GM18907 (cell line): ENCODE results near the gene KRCC1.

Experiments used
- ATAC-seq: cut with Tn5 transposase; IDR thresholded peaks from one replicate; pipeline ENCODE4 v1.9.1; 2021; ENCODE audit warnings: mild to moderate bottlenecking, moderate library complexity; ENCODE audit not compliant: unreplicated experiment

Gene KRCC1

DNA sequence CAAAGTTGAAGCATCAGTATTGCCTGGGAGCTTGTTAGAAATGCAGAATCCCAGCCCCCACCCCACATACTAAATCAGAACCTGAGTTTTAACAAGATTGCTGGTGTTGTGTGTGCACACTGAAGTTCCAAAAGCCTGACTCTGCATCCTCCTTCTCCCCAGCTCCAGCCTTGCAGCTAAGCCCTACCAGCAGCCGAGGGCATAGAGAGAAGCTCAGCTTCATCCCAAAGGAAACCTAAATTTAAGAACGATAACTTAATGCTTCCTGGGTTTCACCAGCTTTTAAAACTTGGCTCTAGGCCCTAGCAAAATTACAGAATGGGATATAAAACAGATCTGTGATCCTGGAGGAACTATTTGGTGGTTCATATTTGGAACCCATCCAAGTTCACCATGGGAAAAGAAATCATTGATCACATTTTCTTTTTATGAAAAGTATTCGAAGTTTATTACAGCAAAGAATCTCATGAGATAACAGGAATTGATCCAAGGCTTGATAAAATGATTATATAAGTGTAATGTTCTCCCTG, 23.1 kb upstream of the KRCC1 start:
- no peak for ATAC-seq

DNA sequence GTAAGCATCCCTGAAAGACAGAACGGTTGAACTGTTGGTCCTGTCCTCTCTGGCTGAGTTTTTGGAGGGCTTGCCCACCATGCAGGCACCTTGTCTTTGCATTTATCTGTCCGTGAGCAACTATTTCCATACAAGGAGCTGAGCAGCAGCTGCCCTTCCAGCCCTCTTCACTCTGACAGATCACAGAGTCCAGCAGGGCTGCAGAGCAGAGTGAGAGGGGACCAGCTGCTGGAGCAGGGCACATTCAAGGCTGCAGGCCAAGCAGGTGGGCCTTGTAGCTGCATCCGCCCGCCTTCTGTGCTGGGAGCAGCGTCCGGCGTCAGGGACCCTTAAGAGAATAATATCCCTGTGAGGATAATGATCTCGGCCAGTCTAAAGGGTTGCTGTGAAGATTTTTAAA, 21.5 kb upstream of the KRCC1 start:
- no peak for ATAC-seq

DNA sequence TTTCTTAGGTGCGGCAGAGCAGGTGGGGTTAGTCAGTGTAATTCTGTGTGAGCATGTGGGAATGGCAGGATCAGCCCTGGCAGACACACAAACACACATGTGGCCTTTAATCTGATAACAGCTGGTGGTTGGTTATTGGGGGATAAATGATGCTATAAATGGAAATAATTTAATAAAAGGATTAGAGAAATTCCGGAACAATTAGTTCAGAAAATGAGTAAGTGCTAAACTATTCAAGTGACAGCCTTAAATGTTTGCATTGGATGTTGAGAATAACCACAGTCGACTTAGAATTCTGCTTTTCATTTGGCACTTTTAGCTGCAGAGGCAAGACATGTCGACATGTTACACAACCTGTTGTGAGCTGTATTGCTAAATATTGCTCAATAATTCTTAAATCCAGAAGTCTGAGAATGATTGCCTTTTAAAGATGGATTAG, 19.3 kb upstream of the KRCC1 start:
- no peak for ATAC-seq

DNA sequence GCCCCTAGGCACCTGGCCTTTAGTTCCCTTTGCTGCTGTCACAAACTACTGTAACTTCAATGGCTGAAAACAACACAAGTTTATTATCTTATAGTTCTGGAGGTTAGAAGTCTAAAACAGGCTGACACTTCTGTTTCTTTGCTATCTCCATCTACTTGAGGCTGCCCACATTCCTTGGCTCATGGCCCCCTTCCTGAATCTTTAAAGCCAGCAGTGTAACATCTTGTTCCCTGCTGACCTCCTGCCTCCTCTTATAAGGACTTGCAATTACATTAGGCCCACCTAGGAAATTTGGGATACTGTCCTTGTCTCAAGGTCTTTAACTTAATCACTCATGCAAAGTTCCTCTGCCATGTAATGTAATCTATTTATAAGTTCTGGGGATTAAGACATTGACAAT, 18.6 kb upstream of the KRCC1 start:
- no peak for ATAC-seq

DNA sequence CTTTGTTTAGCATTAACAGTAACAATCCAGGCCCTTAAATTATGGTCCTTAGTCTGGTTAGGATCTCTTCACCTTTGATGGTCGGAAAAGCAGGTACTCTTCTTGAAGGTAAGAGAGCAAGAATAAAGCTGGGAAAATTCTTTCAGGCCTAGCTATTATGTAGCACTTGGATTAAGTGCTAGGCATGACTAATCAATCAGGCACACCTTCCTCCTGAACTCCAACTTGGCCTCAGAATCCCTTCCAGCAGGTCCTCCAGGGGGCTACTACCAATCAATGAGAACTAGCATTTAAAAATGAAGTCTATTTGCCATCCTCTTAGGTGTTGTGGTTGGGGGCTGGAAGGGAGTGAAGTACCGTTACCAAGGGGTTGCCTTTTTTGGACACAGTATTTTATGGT, 15.8 kb upstream of the KRCC1 start:
- no peak for ATAC-seq

DNA sequence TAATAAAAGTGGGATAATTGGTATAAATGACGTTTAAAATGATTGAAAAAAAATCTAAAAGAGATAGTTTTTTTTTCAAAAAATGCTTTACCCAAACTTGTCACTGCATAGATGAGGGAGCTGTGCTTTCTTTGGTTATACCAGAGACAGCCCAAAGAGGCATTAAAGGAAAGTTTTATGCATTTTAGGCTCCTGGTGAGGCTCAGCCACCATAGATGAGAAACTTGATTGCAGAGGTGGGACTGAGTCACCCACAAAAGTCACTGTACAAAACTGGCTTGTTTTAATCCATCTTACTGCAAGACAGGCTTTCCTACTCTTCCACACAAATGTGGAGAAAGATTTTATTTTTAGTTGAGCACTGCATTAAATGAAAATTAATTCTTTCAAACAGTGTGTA, 14.5 kb upstream of the KRCC1 start:
- ATAC-seq = no peak

DNA sequence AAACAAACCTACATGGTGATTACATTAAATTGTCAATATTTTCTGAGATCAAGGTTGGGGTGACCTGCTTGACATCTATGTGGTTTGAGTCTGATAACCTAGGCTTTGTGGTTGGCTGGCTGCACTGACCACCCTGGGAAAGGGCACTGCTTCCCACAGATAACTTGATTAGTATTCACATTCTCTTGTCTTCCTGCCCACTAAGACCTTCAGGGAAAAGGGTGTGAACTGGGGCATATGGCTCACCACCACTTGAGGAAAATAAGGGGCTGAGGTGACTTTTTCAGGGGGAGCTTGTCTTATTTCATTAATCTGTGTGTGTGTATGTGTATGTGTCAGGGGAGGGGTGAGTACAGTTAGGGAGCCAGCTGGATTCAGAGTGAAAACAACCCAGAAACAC, 13.5 kb upstream of the KRCC1 start:
- no peak for ATAC-seq

DNA sequence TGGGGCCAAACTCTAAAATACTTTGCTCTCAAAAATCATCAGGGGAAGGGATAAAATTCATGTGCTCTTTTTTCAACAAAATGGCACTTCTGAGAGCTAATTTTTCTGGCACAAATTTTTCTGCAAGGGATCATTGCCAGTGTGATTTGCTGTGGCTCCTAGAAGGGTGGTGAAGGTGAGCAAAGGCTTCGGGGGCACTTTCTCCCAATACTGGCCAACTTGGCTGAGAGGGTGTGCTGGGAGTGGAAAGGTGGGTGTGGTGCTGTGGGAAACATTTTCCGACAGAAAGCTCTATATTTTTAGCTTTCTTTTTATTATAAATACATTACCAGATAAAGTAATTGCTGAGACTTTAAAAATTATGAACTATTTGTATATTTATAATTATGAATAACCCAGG, 12.5 kb upstream of the KRCC1 start:
- ATAC-seq = no peak

DNA sequence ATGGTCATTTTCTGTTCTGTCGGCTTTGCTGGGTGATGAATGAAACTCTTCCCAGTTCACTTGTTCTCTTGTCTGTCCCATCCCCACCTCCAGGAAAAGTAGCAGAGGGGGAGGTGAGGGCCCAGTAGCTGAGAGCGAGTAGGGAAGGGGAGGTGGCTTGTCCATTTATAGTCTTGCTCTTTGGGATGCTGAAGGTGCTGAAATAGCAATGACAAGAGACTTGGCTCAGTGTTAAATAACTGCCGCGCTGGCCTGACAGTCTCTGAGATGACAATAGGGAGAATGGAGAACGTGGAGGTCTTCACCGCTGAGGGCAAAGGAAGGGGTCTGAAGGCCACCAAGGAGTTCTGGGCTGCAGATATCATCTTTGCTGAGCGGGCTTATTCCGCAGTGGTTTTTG, 12.0 kb upstream of the KRCC1 start, which contains the start of gene SMYD1:
TSS of gene SMYD1 (plus strand) at position 228 of the 400 bp plus-strand sequence. CDS start at position 268, 40 bp downstream.
- ATAC-seq = no peak

DNA sequence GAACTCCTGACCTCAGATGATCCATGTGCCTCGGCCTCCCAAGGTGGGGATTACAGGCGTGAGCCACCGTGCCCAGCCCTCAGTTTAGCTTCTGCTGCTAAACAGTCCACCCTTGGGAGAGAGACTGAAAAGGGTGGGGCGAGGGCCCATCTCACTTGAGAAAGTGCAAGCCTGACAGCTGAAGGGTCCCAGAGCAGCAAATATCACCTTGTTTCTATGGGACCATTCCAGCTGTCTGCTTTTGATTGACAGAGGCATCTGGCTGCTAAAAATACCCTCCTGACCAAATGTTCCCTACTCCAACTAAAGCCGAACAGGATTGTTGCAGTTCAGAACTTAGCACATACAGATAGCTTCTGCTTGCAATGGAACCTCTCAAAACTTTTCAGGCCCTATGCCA, 11.6 kb upstream of the KRCC1 start:
- no peak for ATAC-seq

DNA sequence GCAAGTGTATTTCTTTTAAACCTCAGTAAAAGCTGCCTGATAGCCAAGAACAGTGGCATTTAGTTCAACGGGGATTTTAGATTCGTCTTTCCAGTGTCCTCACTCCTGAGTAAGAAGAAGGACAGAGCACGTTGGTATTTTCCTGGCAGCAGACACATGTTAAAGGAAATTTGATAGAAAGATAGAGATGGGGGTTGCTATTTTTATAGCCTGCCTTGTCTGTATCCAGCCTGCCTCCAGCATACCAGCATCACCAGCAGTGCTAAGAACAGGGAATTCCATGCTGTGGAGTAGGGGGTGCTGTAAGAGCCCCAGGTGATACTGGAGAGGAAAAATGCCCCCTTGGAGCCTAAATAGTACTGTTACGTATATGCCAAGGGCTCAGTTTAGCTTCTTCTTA, 11.0 kb upstream of the KRCC1 start:
- no peak for ATAC-seq

DNA sequence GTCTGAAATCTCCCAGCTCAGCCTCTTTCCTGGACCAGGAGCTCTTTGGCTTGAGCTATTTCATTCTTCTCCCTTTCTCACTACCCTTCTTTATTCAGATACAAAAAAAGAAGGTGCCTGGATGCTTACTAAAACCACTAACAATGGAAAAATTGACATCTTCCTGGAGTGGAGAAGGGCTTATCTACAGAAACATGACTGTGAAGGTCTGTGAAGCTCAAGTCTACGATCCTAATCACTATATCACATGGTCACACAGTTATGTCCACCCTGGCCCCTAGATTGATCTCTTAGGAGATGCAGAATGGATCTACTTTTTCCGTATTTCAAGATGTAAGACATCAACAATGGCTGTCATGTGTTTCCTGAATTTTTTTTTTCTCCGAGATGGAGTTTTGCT, 5.7 kb upstream of the KRCC1 start:
- no peak for ATAC-seq

DNA sequence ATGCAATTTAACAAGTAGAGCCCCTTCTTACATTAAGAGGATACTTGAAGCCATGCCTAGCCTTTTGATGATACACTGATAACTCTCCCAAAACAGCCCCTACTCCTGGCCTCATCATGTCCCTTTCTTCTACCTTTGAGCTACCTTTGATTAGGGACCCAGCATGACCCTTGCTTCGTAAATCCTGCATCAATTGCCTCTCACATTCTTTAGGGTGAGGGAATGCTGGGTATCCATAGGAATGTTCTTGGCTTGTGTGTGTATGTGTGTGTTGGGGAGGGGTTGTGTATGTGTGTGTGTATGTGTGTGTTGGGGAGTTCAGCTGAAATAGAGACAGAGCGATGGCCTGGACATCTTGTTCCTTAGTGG, 5.3 kb upstream of the KRCC1 start:
- no peak for ATAC-seq

DNA sequence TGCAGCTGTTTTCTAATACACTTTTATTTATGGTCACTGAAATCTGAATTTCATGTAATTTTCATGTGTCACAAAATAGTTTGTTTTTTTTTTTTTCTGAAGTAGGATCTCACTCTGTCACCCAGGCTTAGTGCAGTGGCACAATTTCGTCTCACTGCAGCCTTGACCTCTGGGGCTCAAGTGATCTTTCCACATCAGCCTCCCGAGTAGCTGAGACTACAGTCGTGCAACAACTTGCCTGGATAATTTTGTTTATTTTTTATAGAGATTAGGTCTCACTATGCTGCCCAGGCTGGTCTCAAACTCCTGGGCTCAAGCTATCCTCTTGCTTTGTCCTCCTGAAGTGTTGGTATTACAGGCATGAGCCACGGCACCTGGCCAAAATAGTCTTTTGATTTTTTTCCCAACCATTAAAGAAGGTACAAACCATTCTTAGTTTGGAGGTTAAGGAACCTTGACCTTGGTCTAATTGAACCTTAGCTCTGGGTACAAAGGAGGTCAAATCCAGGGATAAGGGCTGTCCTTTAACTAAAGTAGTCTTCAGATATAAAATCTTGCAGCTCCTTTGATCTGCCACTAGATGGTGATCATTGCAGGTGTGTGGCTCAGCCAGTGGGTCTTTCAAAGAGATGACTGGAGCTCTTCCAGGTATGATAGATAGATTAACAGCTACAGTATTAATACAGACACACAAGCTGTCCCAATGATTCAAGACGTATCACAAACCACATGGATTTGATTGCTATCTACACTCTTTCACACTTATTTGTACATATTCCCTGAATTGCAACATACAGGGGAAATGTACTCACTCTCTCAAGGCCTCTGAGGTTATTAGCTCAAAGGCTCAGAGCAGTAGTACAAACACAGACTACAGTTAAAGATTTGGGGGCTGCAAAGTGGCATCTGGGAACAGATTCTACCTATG, 4.7 kb upstream of the KRCC1 start:
- peak; percentile 44 for ATAC-seq

DNA sequence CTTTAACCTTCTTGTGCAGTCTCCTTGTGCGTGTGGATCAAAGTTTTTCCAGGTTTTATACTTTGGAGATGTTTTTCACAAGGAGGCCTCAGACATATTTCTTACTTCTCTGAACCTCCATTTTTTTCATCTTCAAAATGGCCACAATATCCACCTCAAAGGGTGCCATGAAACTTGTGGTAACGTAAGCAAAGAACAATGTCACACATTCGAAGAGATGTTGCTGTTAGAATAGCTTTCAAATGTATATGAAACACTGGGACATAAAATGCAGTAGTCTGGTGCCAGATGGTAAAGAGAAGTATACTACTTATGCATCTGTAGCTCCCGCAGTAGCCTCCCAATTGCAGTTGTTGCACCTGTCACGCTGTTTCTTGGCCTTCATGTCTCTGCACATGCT, 2.6 kb upstream of the KRCC1 start:
- ATAC-seq = no peak

DNA sequence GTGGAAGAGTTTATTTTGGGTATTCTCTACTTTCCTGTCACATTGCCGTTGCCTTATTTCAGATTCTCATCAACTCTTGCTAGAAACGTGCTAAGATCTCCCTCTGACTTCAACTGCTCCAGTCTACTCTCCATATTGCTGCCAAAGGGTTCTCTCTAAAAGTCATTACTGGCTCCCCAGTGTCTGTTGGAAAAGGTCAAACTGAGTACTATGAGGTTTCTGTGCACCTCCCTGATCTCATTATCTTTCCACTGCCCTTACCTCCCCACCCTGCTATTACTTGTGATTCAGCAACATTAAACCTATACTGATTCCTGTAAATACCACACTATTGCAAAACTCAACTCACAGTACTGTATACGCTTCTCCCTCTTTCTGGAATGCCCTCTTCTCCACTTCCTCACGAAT, 1.9 kb upstream of the KRCC1 start:
- no peak for ATAC-seq

DNA sequence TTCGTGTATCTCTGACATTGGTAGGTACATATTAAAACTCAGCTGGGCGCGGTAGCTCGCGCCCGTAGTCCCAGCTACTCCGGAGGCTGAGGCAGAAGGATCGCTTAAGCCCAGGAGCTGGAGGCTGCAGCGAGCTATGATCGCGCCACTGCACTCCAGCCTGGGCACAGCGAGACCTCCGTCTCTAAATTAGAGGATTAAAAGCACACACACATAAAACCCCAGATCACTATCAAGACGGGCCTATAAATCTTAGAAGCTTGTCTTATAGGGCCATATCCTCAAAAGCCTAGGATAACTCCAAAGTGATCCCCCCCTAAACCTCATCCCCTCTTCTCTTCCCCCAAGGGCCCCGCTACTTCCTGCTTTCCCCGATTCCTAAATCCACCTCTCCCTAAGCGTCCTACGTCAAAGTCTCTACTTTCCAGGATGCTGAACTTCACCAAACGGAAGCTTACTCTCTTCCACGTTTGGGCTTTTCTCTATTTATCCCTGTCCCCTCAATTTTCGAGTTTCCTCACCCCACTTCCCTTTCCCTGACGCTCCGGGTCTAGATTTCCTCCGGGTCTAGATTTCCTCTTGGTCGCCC, 707 bp downstream of the KRCC1 start:
- ATAC-seq = no peak

DNA sequence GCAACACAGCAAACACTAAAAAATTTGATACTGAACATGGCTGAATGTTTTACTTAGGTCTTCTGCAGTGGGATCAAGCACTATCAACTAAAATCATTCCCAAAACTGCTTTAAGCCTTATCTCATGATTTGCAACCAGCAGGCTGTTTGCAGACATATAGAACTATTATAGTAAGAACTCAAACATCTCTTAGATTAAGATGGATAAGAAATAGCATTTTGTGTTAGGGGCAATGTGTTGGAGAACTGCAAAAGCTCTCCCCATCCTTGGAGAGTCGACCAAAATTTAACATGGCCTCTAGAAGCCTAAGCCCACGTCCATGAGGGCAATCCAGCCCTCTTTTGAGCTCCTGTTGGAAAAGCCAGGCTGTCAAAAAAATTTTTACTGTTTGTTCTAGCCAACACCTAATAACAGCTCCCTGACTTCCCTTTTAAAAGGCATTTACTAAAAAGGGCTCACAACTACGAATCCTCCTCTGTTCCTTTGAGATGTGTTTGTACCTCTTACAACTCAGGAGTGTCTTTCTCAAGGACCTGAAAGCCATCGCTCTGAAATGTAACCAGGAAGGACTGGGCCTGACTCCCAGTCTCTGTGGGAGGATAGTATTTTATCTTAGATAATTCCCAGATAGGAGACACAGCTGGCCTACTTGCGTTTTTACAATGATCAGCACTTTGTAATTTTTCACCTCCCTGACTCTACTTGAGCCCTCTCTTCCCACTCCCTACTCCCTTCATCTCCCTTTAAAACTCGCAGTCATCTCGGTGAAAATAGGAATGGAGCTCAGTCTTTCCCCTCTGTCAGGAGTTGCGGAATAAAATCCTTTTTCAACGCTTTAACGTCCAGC, 1.4 kb downstream of the KRCC1 start:
- ATAC-seq = no peak

DNA sequence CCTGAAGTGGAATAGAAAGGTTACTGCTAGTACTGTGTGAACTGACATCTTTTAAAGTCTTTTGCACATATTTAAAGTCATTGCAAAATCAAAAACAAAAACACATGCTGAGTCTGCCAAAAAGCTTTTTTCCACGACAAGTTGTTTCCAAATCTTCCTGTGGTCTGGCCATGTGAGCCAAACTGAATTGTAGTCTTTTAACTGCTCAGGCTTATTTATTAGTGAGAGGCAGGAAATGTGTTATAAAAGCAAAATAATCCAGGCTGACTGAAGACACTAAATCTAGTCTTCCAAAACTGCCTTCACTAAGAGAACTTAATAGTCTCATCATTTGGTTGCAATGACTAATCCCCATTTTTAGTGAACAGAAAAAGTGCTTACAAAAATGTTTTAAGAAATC, 2.3 kb downstream of the KRCC1 start:
- ATAC-seq = no peak

DNA sequence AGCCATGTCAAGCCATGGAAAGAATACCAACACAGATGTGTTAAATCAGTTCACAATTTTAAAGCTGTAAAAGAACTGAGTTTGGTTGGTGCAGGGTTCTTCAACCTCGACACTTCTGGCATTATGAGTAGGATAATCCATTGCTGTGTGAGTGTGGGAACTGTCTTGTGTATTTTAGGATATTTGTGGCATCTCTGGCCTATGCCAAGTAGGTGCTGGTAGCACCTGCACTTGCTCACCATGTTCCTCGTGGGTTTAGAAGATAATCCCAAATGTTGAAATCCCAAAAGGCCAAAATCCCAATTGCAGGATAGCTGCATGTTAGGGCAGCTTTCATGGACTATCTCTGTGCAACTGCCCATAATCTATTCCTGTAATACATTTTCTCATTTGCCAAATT, 3.8 kb downstream of the KRCC1 start:
- ATAC-seq = no peak

DNA sequence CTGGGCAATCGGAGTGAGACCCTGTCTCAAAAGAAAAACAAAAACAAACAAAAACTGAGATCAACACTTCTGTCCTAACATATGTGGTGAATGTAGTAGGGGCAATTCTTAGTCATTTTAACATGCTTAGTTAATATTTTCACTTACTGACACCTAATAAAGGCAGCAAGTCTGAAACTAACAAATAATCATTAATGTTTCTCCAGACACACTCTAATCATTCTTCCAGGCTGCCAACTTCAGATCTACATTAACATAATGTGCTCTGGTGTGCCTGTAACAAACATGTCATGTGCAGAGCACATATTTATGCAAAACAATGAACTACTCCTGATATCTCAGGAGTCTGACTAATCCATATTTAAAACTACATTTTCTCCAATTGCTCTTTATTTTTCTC, 6.0 kb downstream of the KRCC1 start:
- peak; percentile 67 for ATAC-seq
